Gastroesophageal sphincter (tissue), 2 donors: ENCODE results near the gene NR6A1.

ENCODE experiments used
- EP300 ChIP-seq: sonication (generic); formaldehyde crosslinking; IDR thresholded peaks from one replicate; pipeline ENCODE4 v1.6.1; 2017; ENCODE audit warnings: antibody characterized with exemption, mild to moderate bottlenecking
- POLR2A ChIP-seq, 2 donors: fragments of 450-650 bp; IDR thresholded peaks; one replicate each; pipeline ENCODE4 v1.6.1; 2017; ENCODE audit warnings: antibody characterized with exemption in 2 of 2, mild to moderate bottlenecking in 2 of 2, moderate library complexity in 1 of 2

DNA sequence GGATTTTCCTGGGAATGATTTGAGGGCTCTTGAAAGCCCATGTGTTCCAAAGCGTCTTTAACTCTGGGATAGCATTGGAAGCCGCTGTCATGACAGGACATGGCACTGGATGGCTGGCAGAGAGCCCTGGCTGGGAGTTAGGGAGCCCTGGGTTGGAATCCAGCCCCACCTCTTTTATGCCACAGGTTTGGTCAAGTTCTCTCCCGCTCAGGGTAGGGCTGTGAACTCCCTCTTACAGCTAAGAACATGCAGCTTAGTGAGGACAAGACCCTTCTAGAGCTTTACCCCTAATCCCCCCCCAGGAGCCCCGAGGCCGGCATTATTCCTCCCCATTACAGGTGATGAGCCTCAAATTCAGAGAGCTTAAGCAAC is 43.0 kb upstream of the NR6A1 start:
- no peak for TF ChIP-seq POLR2A (IDR thresholded peaks at IDR 0.05)
- no peak for TF ChIP-seq EP300
